ENCODE measurements around the gene CLN5. TPM values are rescaled to one million over a fixed set of nuclear protein-coding genes. Genes with fewer than 3 reads are reported as not detected.

CLN5 gene
- polyA plus RNA-seq, 1 donor from 2014 or later, result 25.9 TPM

- Histone ChIP-seq H3K9ac (ENCODE audit: low read length) (no peak overlapping the region), H3K27me3 (ENCODE audit: insufficient read depth, low read depth, low read length) (no peaks in the 10 kb centered on the region), H3K36me3 (ENCODE audit: insufficient read depth, low read length) (no peaks in the 10 kb centered on the region), H3F3A (ENCODE audit: insufficient read depth, low read length, poor library complexity, severe bottlenecking) (no peaks in the 10 kb centered on the region), H3K4me3 (ENCODE audit: low read length) (no peak overlapping the region), H4K20me1 (ENCODE audit: insufficient read depth) (no peaks in the 10 kb centered on the region), H2AFZ (ENCODE audit: low read depth, low read length) (no peak overlapping the region), H3K9me2 (ENCODE audit: insufficient read depth, low read length) (no peaks in the 10 kb centered on the region), H3K9me3 (ENCODE audit: low read length) (no peaks in the 10 kb centered on the region), H3K4me2 (ENCODE audit: low read length) (no peak overlapping the region), H3K79me2 (replicated peaks; ENCODE audit: insufficient read depth, low read length) (no peaks in the 10 kb centered on the region), H3K27ac (ENCODE audit: low read length) (no peak overlapping the region)
- no peak for TF ChIP-seq CTCF (IDR thresholded peaks at IDR 0.05; ENCODE audit: poor library complexity, severe bottlenecking)
- TF ChIP-seq MXI1 (conservative IDR thresholded peaks at IDR 0.05; ENCODE audit: poor library complexity, severe bottlenecking), result no peak
- no peak for TF ChIP-seq SMC3 (conservative IDR thresholded peaks at IDR 0.05; ENCODE audit: poor library complexity)
- TF ChIP-seq EP300 (conservative IDR thresholded peaks at IDR 0.05; ENCODE audit: poor library complexity, severe bottlenecking), result no peak
Observed at GRCh38 chr13:76974618-76974975, 17.3 kb upstream of the CLN5 start.

GRCh38 chr13:76975863-76976262 lies 16.0 kb upstream of the CLN5 start:
- Histone ChIP-seq H3K27ac (ENCODE audit: low read length) (no peak overlapping the region), H2AFZ (ENCODE audit: low read depth, low read length) (no peak overlapping the region)

DNA sequence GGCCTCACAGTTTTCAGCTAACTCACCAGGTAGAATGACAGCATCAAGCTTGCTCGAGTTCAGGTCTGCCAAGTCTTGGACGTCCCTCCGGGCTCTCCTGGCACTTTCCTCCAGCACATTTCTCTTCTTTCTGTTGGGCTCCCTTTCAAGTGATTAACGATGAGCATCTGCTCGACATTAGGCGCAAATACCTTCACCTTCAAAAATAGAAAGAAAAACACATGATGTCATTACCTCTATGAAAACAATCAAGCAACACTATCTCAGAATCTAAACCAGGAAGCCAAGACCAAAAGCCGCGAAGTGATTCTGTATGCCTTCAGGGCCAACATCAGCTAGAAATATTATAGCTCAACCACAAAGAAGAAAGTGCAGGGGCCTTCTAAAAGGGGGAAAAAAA lies 15.4 kb upstream of the CLN5 start:
- no peak overlapping the region for H3K4me2 ChIP-seq (ENCODE audit: low read length)
- H3K36me3 ChIP-seq (ENCODE audit: insufficient read depth, low read length), result no peaks in the 10 kb centered on the region
- no peaks in the 10 kb centered on the region for H3K9me3 ChIP-seq (ENCODE audit: low read length)
- no peaks in the 10 kb centered on the region for H4K20me1 ChIP-seq (ENCODE audit: insufficient read depth)
- peaks cover 9% of the 10 kb centered on the region for H3K27me3 ChIP-seq (ENCODE audit: insufficient read depth, low read depth, low read length)
- no peak overlapping the region for H3K4me3 ChIP-seq (ENCODE audit: low read length)
- no peaks in the 10 kb centered on the region for H3K9me2 ChIP-seq (ENCODE audit: insufficient read depth, low read length)
- H3F3A ChIP-seq (ENCODE audit: insufficient read depth, low read length, poor library complexity, severe bottlenecking), result no peaks in the 10 kb centered on the region
- H3K9ac ChIP-seq (ENCODE audit: low read length), result no peak overlapping the region
- no peak overlapping the region for H2AFZ ChIP-seq (ENCODE audit: low read depth, low read length)
- TF ChIP-seq REST (IDR thresholded peaks at IDR 0.05; ENCODE audit: borderline replicate concordance) (no peak), MXI1 (conservative IDR thresholded peaks at IDR 0.05; ENCODE audit: poor library complexity, severe bottlenecking) (no peak), POLR2AphosphoS5 (IDR thresholded peaks at IDR 0.05) (no peak)
- H3K27ac ChIP-seq (ENCODE audit: low read length), result no peak overlapping the region
- no peaks in the 10 kb centered on the region for H3K79me2 ChIP-seq (replicated peaks; ENCODE audit: insufficient read depth, low read length)

More at GRCh38 chr13:76975863-76976262, 16.0 kb upstream of the CLN5 start:
- Histone ChIP-seq H3K27me3 (ENCODE audit: insufficient read depth, low read depth, low read length) (peaks cover 9% of the 10 kb centered on the region), H3K9me2 (ENCODE audit: insufficient read depth, low read length) (no peaks in the 10 kb centered on the region), H3K36me3 (ENCODE audit: insufficient read depth, low read length) (no peaks in the 10 kb centered on the region), H3K9me3 (ENCODE audit: low read length) (no peaks in the 10 kb centered on the region), H3K4me2 (ENCODE audit: low read length) (no peak overlapping the region), H3F3A (ENCODE audit: insufficient read depth, low read length, poor library complexity, severe bottlenecking) (no peaks in the 10 kb centered on the region), H3K79me2 (replicated peaks; ENCODE audit: insufficient read depth, low read length) (no peaks in the 10 kb centered on the region), H3K4me3 (ENCODE audit: low read length) (no peak overlapping the region), H3K9ac (ENCODE audit: low read length) (no peak overlapping the region), H4K20me1 (ENCODE audit: insufficient read depth) (no peaks in the 10 kb centered on the region)
- TF ChIP-seq RAD21 (conservative IDR thresholded peaks at IDR 0.05) (no peak), CTCF (IDR thresholded peaks at IDR 0.05; ENCODE audit: poor library complexity, severe bottlenecking) (no peak)
